GM23338 (cell line): ENCODE data around the gene KRT78. TPM values are rescaled to one million over a fixed set of nuclear protein-coding genes. Genes with fewer than 3 reads are reported as not detected.

ENCODE experiments used
- ATAC-seq: fragments of 200-7000 bp; cut with Tn5 transposase; 3 replicates; pipeline ENCODE4 v1.9.1; 2020
- DNase-seq: peaks from one replicate; pipeline ENCODE4 v3.0.0-alpha.2; 2015; ENCODE audit warnings: low spot score
- H2AFZ ChIP-seq: fragments of 200-600 bp; sonication (generic); 2 replicates; pipeline ENCODE4 v1.8.0; 2016; ENCODE audit warnings: antibody characterized with exemption, mild to moderate bottlenecking, moderate library complexity
- H3F3A ChIP-seq: fragments of 200-600 bp; sonication (generic); replicated peaks from 2 replicates; pipeline ENCODE4 v1.8.0; 2017; ENCODE audit warnings: antibody characterized with exemption, mixed run types, low read depth
- H3K27ac ChIP-seq: fragments of 200-600 bp; sonication (generic); 2 replicates; pipeline ENCODE4 v1.6.1; 2016; ENCODE audit warnings: low read depth
- H3K27me3 ChIP-seq: fragments of 200-600 bp; sonication (generic); 2 replicates; pipeline ENCODE4 v1.8.0; 2016; ENCODE audit warnings: mild to moderate bottlenecking, mixed run types, moderate library complexity; ENCODE audit not compliant: insufficient read depth
- H3K36me3 ChIP-seq: fragments of 200-600 bp; sonication (generic); 2 replicates; pipeline ENCODE4 v1.8.0; 2016; ENCODE audit warnings: mild to moderate bottlenecking; ENCODE audit not compliant: insufficient read depth
- H3K4me1 ChIP-seq: fragments of 200-600 bp; sonication (generic); 2 replicates; pipeline ENCODE4 v1.8.0; 2016; ENCODE audit warnings: mild to moderate bottlenecking, moderate library complexity; ENCODE audit not compliant: insufficient read depth
- H3K4me2 ChIP-seq: fragments of 200-600 bp; sonication (generic); 2 replicates; pipeline ENCODE4 v1.7.1; 2017; ENCODE audit warnings: mixed run types
- H3K4me3 ChIP-seq: fragments of 200-600 bp; sonication (generic); 2 replicates; pipeline ENCODE4 v1.6.1; 2016; ENCODE audit warnings: mixed run types
- H3K79me2 ChIP-seq: fragments of 200-600 bp; sonication (generic); replicated peaks from 2 replicates; pipeline ENCODE4 v1.8.0; 2017; ENCODE audit warnings: mild to moderate bottlenecking; ENCODE audit not compliant: insufficient read depth
- H3K9me2 ChIP-seq: fragments of 200-600 bp; sonication (generic); 2 replicates; pipeline ENCODE4 v1.8.0; 2017; ENCODE audit not compliant: insufficient read depth
- H4K20me1 ChIP-seq: fragments of 200-600 bp; sonication (generic); replicated peaks from 2 replicates; pipeline ENCODE4 v1.8.0; 2017; ENCODE audit warnings: mild to moderate bottlenecking; ENCODE audit not compliant: insufficient read depth
- H3K27ac Mint-ChIP-seq: 2 replicates; pipeline ENCODE4 v1.8.0; 2020; ENCODE audit warnings: inconsistent platforms, mild to moderate bottlenecking, moderate library complexity, mixed read lengths
- H3K27me3 Mint-ChIP-seq: 3 replicates; pipeline ENCODE4 v1.8.0; 2022; ENCODE audit warnings: low read depth, mild to moderate bottlenecking, moderate library complexity, mixed read lengths, inconsistent platforms; ENCODE audit not compliant: insufficient read depth, poor library complexity
- H3K36me3 Mint-ChIP-seq: 3 replicates; pipeline ENCODE4 v1.8.0; 2021; ENCODE audit warnings: low read depth, mild to moderate bottlenecking, inconsistent platforms, moderate library complexity, mixed read lengths
- H3K4me1 Mint-ChIP-seq: 3 replicates; pipeline ENCODE4 v1.8.0; 2020; ENCODE audit warnings: mild to moderate bottlenecking, inconsistent platforms, mixed read lengths
- H3K4me3 Mint-ChIP-seq: 3 replicates; pipeline ENCODE4 v1.8.0; 2021; ENCODE audit warnings: moderate library complexity, mild to moderate bottlenecking, inconsistent platforms, mixed read lengths
- H3K9me3 Mint-ChIP-seq: 3 replicates; pipeline ENCODE4 v1.8.0; 2020; ENCODE audit warnings: moderate library complexity, mild to moderate bottlenecking, inconsistent platforms, mixed read lengths
- CREB1 ChIP-seq: fragments of 250-450 bp; sonication (Bioruptor Pico); IDR thresholded peaks from 2 replicates; pipeline ENCODE4 v1.5.0; 2020; ENCODE audit warnings: low read depth, mild to moderate bottlenecking, moderate library complexity
- EZH2 ChIP-seq: fragments of 200-600 bp; sonication (generic); IDR thresholded peaks from one replicate; pipeline ENCODE4 v1.8.0; 2017; ENCODE audit warnings: antibody characterized with exemption, mild to moderate bottlenecking, low read depth; ENCODE audit not compliant: unreplicated experiment
- STAT1 ChIP-seq: IDR thresholded peaks from one replicate; pipeline ENCODE4 v1.6.1; 2016; ENCODE audit warnings: antibody characterized with exemption; ENCODE audit not compliant: unreplicated experiment
- ZNF114 ChIP-seq: fragments of 250-450 bp; sonication (Bioruptor Pico); IDR thresholded peaks from 2 replicates; pipeline ENCODE4 v1.5.0; 2020; ENCODE audit warnings: mild to moderate bottlenecking, moderate library complexity
- ZNF331 ChIP-seq: fragments of 250-450 bp; sonication (Bioruptor Pico); IDR thresholded peaks from 2 replicates; pipeline ENCODE4 v1.5.0; 2020; ENCODE audit warnings: low read depth, mild to moderate bottlenecking, moderate library complexity
- polyA plus RNA-seq: library from polyadenylated mRNA; unstranded; fragments of >200 nt; fragmentation: Nextera tagmentation; extraction: Ambion mirVana; gene quantifications from 2 replicates; pipeline ENCODE4 v1.2.1, GENCODE V29; 2016
- total RNA-seq: library from RNA; depleted of rRNA; stranded (reverse); fragments of >200 nt; shearing (Covaris generic); gene quantifications from 2 replicates; pipeline ENCODE4 v1.2.3, GENCODE V29; 2014
- TF ChIP-seq, protein P1 (sequence below): fragments of 250-450 bp; sonication (Bioruptor Pico); IDR thresholded peaks from 2 replicates; pipeline ENCODE4 v1.5.0; 2020; ENCODE audit warnings: mild to moderate bottlenecking, moderate library complexity
- TF ChIP-seq, protein P2 (sequence below): IDR thresholded peaks from 2 replicates; pipeline ENCODE4 v1.6.1; 2016; ENCODE audit warnings: antibody characterized with exemption
- TF ChIP-seq, protein P3 (sequence below): IDR thresholded peaks from one replicate; pipeline ENCODE4 v1.6.1; 2018; ENCODE audit warnings: antibody characterized with exemption; ENCODE audit not compliant: unreplicated experiment

KRT78 gene
- total and polyA plus RNA-seq, 2 experiments from 2014 or later = not detected

DNA sequence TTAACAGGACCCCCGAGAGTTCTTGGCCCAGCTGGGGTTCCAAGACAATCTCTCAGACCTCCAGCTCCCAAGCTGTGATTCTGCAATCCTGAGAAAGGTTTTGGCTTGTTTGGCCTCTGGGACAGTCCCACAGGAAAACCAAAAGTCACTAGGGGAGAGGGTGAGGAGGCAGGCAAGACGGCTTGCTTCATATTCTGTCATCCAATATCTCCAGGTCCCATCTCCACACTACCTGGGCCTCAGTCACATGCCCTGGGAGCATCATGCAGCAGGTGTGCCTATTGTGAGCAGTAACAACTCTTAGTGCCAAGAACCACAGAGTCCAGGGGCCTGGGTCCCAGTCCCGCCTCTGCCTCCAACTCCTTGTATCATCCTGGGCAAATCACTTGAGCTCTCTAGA is 16.3 kb downstream of the KRT78 start (continued):
- TF ChIP-seq, protein P1, sequence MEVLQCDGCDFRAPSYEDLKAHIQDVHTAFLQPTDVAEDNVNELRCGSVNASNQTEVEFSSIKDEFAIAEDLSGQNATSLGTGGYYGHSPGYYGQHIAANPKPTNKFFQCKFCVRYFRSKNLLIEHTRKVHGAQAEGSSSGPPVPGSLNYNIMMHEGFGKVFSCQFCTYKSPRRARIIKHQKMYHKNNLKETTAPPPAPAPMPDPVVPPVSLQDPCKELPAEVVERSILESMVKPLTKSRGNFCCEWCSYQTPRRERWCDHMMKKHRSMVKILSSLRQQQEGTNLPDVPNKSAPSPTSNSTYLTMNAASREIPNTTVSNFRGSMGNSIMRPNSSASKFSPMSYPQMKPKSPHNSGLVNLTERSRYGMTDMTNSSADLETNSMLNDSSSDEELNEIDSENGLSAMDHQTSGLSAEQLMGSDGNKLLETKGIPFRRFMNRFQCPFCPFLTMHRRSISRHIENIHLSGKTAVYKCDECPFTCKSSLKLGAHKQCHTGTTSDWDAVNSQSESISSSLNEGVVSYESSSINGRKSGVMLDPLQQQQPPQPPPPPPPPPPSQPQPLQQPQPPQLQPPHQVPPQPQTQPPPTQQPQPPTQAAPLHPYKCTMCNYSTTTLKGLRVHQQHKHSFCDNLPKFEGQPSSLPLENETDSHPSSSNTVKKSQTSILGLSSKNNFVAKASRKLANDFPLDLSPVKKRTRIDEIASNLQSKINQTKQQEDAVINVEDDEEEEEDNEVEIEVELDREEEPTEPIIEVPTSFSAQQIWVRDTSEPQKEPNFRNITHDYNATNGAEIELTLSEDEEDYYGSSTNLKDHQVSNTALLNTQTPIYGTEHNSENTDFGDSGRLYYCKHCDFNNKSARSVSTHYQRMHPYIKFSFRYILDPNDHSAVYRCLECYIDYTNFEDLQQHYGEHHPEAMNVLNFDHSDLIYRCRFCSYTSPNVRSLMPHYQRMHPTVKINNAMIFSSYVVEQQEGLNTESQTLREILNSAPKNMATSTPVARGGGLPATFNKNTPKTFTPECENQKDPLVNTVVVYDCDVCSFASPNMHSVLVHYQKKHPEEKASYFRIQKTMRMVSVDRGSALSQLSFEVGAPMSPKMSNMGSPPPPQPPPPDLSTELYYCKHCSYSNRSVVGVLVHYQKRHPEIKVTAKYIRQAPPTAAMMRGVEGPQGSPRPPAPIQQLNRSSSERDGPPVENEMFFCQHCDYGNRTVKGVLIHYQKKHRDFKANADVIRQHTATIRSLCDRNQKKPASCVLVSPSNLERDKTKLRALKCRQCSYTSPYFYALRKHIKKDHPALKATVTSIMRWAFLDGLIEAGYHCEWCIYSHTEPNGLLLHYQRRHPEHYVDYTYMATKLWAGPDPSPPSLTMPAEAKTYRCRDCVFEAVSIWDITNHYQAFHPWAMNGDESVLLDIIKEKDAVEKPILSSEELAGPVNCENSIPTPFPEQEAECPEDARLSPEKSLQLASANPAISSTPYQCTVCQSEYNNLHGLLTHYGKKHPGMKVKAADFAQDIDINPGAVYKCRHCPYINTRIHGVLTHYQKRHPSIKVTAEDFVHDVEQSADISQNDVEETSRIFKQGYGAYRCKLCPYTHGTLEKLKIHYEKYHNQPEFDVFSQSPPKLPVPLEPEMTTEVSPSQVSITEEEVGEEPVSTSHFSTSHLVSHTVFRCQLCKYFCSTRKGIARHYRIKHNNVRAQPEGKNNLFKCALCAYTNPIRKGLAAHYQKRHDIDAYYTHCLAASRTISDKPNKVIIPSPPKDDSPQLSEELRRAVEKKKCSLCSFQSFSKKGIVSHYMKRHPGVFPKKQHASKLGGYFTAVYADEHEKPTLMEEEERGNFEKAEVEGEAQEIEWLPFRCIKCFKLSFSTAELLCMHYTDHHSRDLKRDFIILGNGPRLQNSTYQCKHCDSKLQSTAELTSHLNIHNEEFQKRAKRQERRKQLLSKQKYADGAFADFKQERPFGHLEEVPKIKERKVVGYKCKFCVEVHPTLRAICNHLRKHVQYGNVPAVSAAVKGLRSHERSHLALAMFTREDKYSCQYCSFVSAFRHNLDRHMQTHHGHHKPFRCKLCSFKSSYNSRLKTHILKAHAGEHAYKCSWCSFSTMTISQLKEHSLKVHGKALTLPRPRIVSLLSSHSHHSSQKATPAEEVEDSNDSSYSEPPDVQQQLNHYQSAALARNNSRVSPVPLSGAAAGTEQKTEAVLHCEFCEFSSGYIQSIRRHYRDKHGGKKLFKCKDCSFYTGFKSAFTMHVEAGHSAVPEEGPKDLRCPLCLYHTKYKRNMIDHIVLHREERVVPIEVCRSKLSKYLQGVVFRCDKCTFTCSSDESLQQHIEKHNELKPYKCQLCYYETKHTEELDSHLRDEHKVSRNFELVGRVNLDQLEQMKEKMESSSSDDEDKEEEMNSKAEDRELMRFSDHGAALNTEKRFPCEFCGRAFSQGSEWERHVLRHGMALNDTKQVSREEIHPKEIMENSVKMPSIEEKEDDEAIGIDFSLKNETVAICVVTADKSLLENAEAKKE (CRISPR knock-in tag) = no peak
- TF ChIP-seq ZNF331 (CRISPR knock-in tag) (no peak), CREB1 (CRISPR knock-in tag) (no peak)
- TF ChIP-seq, protein P2, sequence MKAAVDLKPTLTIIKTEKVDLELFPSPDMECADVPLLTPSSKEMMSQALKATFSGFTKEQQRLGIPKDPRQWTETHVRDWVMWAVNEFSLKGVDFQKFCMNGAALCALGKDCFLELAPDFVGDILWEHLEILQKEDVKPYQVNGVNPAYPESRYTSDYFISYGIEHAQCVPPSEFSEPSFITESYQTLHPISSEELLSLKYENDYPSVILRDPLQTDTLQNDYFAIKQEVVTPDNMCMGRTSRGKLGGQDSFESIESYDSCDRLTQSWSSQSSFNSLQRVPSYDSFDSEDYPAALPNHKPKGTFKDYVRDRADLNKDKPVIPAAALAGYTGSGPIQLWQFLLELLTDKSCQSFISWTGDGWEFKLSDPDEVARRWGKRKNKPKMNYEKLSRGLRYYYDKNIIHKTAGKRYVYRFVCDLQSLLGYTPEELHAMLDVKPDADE = no peak

DNA sequence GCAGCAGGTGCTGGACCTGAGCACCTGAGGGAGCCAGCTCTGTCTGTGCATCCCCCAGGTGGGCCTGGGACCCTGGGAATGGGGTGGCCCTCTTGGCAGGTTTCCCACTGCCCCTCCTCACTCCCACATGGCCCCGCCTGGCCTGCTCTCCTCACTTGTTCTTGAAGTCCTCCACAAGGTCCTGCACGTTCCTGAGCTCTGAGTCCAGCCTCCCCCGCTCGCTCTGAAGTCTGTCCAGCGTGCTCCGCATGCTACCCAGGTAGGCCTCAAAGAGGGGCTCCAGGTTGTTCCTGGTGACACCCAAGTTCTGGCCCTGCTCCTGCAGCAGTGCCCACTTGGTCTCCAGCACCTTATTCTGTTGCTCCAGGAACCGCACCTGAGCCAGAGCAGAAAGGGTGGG is 17.5 kb downstream of the KRT78 start:
- no peak overlapping the region for H3K4me2 ChIP-seq
- Mint-ChIP-seq H3K27ac (no peak overlapping the region), H3K4me1 (no peaks in the 10 kb centered on the region; the same call in 1 of the 3 replicates), H3K36me3 (no peaks in the 10 kb centered on the region), H3K9me3 (no peaks in the 10 kb centered on the region; the same call in 1 of the 3 replicates), H3K27me3 (peaks cover 9% of the 10 kb centered on the region), H3K4me3 (no peak overlapping the region)
- peaks cover 13% of the 10 kb centered on the region; the same call in 1 of the 2 replicates for H3K9me2 ChIP-seq
- H2AFZ ChIP-seq = no peak overlapping the region; the same call in 1 of the 2 replicates
- no peak overlapping the region for H3K27ac ChIP-seq
- DNase-seq (no peak), ATAC-seq (no peak)
- H3K79me2 ChIP-seq = no peaks in the 10 kb centered on the region
- no peaks in the 10 kb centered on the region for H4K20me1 ChIP-seq
- H3K4me1 ChIP-seq = no peaks in the 10 kb centered on the region
- no peaks in the 10 kb centered on the region for H3K36me3 ChIP-seq
- no peak overlapping the region for H3K4me3 ChIP-seq
- H3F3A ChIP-seq = no peaks in the 10 kb centered on the region
- no peaks in the 10 kb centered on the region for H3K27me3 ChIP-seq
- TF ChIP-seq EZH2 = no peak
- no peak for TF ChIP-seq STAT1
- TF ChIP-seq, protein P2 = no peak
- TF ChIP-seq, protein P3, sequence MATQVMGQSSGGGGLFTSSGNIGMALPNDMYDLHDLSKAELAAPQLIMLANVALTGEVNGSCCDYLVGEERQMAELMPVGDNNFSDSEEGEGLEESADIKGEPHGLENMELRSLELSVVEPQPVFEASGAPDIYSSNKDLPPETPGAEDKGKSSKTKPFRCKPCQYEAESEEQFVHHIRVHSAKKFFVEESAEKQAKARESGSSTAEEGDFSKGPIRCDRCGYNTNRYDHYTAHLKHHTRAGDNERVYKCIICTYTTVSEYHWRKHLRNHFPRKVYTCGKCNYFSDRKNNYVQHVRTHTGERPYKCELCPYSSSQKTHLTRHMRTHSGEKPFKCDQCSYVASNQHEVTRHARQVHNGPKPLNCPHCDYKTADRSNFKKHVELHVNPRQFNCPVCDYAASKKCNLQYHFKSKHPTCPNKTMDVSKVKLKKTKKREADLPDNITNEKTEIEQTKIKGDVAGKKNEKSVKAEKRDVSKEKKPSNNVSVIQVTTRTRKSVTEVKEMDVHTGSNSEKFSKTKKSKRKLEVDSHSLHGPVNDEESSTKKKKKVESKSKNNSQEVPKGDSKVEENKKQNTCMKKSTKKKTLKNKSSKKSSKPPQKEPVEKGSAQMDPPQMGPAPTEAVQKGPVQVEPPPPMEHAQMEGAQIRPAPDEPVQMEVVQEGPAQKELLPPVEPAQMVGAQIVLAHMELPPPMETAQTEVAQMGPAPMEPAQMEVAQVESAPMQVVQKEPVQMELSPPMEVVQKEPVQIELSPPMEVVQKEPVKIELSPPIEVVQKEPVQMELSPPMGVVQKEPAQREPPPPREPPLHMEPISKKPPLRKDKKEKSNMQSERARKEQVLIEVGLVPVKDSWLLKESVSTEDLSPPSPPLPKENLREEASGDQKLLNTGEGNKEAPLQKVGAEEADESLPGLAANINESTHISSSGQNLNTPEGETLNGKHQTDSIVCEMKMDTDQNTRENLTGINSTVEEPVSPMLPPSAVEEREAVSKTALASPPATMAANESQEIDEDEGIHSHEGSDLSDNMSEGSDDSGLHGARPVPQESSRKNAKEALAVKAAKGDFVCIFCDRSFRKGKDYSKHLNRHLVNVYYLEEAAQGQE = no peak
- TF ChIP-seq ZNF331 (CRISPR knock-in tag) = no peak
- TF ChIP-seq ZNF114 (CRISPR knock-in tag) = no peak
